Activated T-helper 1 cell treated with Interleukin-2 at 50 U/mL for 16 hours (primary cell): ENCODE results near the gene MRFAP1L1.

Experiments used
- DNase-seq: peaks from one replicate; pipeline ENCODE4 v3.0.0-alpha.2; 2020; ENCODE audit warnings: low read depth

MRFAP1L1 gene

GRCh38 chr4:6716018-6716911, 6.6 kb upstream of the MRFAP1L1 start, which contains the start of gene BLOC1S4:
Gene BLOC1S4, plus strand, starts transcription at chr4:6716174. Its CDS starts 36 bp downstream, at chr4:6716210.
- DNase-seq: peak; percentile 85

- no peak for DNase-seq
These were observed 6.0 kb upstream of the MRFAP1L1 start for GRCh38 chr4:6715704-6716017.

GRCh38 chr4:6714954-6715353, 5.3 kb upstream of the MRFAP1L1 start:
- DNase-seq: no peak

GRCh38 chr4:6710996-6711395, 1.3 kb upstream of the MRFAP1L1 start:
- no peak for DNase-seq

- DNase-seq: no peak
These were observed 617 bp upstream of the MRFAP1L1 start for GRCh38 chr4:6710282-6710681.

- DNase-seq: no peak
These were observed 3.5 kb downstream of the MRFAP1L1 start for GRCh38 chr4:6706173-6706572.

GRCh38 chr4:6705646-6706045, 4.0 kb downstream of the MRFAP1L1 start:
- DNase-seq: no peak

- no peak for DNase-seq
These were observed 5.9 kb downstream of the MRFAP1L1 start for GRCh38 chr4:6703786-6704185.

- DNase-seq: no peak
These were observed 6.9 kb downstream of the MRFAP1L1 start for GRCh38 chr4:6702761-6703160.

- no peak for DNase-seq
These were observed 8.3 kb downstream of the MRFAP1L1 start for GRCh38 chr4:6701371-6701770.

GRCh38 chr4:6699903-6700302, 9.8 kb downstream of the MRFAP1L1 start:
- DNase-seq: no peak

GRCh38 chr4:6699388-6699787, 10.3 kb downstream of the MRFAP1L1 start:
- no peak for DNase-seq

GRCh38 chr4:6697131-6697530, 12.5 kb downstream of the MRFAP1L1 start:
- no peak for DNase-seq

- no peak for DNase-seq
These were observed 13.1 kb downstream of the MRFAP1L1 start for GRCh38 chr4:6696611-6697010.

- peak; percentile 67 for DNase-seq
These were observed 13.7 kb downstream of the MRFAP1L1 start for GRCh38 chr4:6695660-6696610.

GRCh38 chr4:6694177-6694901, 15.3 kb downstream of the MRFAP1L1 start:
- no peak for DNase-seq

GRCh38 chr4:6693231-6694176, 16.2 kb downstream of the MRFAP1L1 start, which contains the start of gene S100P:
Gene S100P, plus strand, starts transcription at chr4:6693878. Its CDS starts 55 bp downstream, at chr4:6693933.
- DNase-seq: no peak

- no peak for DNase-seq
These were observed 16.9 kb downstream of the MRFAP1L1 start for GRCh38 chr4:6692806-6693205.

GRCh38 chr4:6692379-6692778, 17.3 kb downstream of the MRFAP1L1 start:
- no peak for DNase-seq

GRCh38 chr4:6689506-6689960, 20.1 kb downstream of the MRFAP1L1 start:
- DNase-seq: no peak
